NOMO-1 treated with DMSO at 0.1 percent for 48 hours (cell line): ENCODE results near the gene TMEM53.

Experiments
- DNase-seq: peaks from one replicate; lab custom pipeline; 2025; ENCODE audit not compliant: unreplicated experiment; lab: John Stamatoyannopoulos, UW

The TMEM53 gene

GRCh38 chr1:44698138-44698537 lies 23.9 kb upstream of the TMEM53 start:
- peak; percentile 95 for DNase-seq

GRCh38 chr1:44696789-44697345 lies 22.6 kb upstream of the TMEM53 start:
- DNase-seq: peak; percentile 73

GRCh38 chr1:44696101-44696500 lies 21.8 kb upstream of the TMEM53 start:
- DNase-seq: no peak

GRCh38 chr1:44695671-44696070 lies 21.4 kb upstream of the TMEM53 start:
- DNase-seq: no peak

GRCh38 chr1:44694863-44695478 lies 20.7 kb upstream of the TMEM53 start:
- DNase-seq: no peak

GRCh38 chr1:44693900-44694299 lies 19.6 kb upstream of the TMEM53 start:
- DNase-seq: peak; percentile 10

GRCh38 chr1:44693159-44693558 lies 18.9 kb upstream of the TMEM53 start:
- DNase-seq: peak; percentile 32

GRCh38 chr1:44689447-44689765 lies 15.1 kb upstream of the TMEM53 start:
- DNase-seq: no peak

GRCh38 chr1:44688760-44689446 lies 14.6 kb upstream of the TMEM53 start:
- no peak for DNase-seq

- no peak for DNase-seq
Measured at GRCh38 chr1:44685881-44686280, 11.6 kb upstream of the TMEM53 start.

- DNase-seq: no peak
Measured at GRCh38 chr1:44685218-44685617, 10.9 kb upstream of the TMEM53 start.

- peak; percentile 73 for DNase-seq
Measured at GRCh38 chr1:44684525-44684924, 10.2 kb upstream of the TMEM53 start.

GRCh38 chr1:44682883-44683265 lies 8.6 kb upstream of the TMEM53 start:
- DNase-seq: peak; percentile 82

- DNase-seq: peak; percentile 65
Measured at GRCh38 chr1:44681905-44682882, 7.9 kb upstream of the TMEM53 start.

- no peak for DNase-seq
Measured at GRCh38 chr1:44679468-44679867, 5.2 kb upstream of the TMEM53 start.

GRCh38 chr1:44678626-44679025 lies 4.3 kb upstream of the TMEM53 start:
- no peak for DNase-seq

- DNase-seq: no peak
Measured at GRCh38 chr1:44678120-44678519, 3.8 kb upstream of the TMEM53 start.

GRCh38 chr1:44677201-44677766 lies 3.0 kb upstream of the TMEM53 start:
- DNase-seq: peak; percentile 81

- peak; percentile 99 for DNase-seq
Measured at GRCh38 chr1:44676484-44677200, 2.4 kb upstream of the TMEM53 start.

GRCh38 chr1:44675186-44675585 lies 905 bp upstream of the TMEM53 start:
- DNase-seq: no peak
